ENCODE data around the gene EFR3B. TPM values are rescaled to one million over a fixed set of nuclear protein-coding genes. Genes with fewer than 3 reads are reported as not detected.
"Not testable (repeated sequence)": the region's sequence is repeated elsewhere in the genome, so short reads cannot be mapped to it uniquely, and the experiment has no call there.

The EFR3B gene
- polyA plus RNA-seq, 3 donors from 2014 or later, result 0.08 TPM; not detected in 2

GRCh38 chr2:25109822-25110221 lies 67.9 kb downstream of the EFR3B start:
- Mint-ChIP-seq H3K4me1 (no peaks in the 10 kb centered on the region), H3K27ac (no peak overlapping the region), H3K27me3 (ENCODE audit: low read depth in 3 of 3) (peaks cover 0 to 3% (median 0%) of the 10 kb centered on the region in 3 donors), H3K9me3 (no peaks in the 10 kb centered on the region), H3K4me3 (no peak overlapping the region), H3K36me3 (no peaks in the 10 kb centered on the region)
- DNase-seq, result no peak

DNA sequence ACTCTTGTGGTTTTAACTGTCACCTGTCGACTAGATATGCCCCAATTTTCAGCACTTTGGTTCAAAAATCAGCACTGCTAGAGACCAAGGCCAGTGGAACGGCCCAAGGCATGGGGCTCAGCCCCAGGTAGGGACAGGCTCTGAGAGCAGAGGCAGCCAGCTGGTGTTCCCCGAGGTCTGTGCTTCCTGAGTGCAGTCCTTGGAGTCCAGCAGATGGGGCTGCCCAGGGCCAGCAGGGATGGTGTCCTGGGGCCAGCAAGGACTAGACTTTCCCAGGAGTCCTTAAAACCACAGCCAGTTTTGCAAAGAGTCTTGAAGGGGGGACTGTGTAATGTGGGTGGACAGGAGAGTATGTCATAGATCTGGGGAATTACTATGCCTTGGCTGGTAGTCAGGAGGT lies 70.2 kb downstream of the EFR3B start:
- Mint-ChIP-seq H3K27me3 (ENCODE audit: low read depth in 3 of 3) (no peaks in the 10 kb centered on the region), H3K36me3 (no peaks in the 10 kb centered on the region), H3K4me3 (no peak overlapping the region), H3K9me3 (no peaks in the 10 kb centered on the region), H3K4me1 (no peaks in the 10 kb centered on the region), H3K27ac (no peak overlapping the region)
- DNase-seq, result no peak

DNA sequence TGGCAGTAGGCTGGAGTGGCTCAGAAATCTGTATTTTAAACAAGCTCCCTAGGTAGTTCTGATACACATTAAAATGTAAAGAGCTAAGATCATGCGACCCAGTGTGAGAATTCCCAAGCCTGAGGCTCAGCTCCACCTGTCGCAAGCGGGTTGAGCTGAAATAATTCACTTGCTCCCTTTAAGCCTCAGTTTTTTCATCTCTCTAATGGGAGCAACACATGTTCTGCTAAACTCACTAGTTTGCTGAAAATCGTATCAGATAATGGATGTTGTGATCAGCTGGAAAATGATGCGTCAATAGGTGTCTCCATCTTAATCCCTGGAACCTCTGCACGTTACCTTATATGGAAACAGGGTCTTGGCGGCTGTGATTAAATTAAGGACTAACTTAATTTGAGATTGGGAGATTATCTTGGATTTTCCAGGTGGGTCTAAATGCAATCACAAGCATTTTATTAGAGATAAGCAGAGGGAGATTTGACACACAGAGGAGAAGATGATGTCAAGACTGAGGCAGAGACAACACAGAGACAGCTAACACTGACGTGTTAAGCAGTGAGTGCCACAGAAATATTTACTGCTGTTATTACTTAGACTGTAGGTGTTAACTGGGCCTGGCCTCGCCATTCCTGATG lies 73.5 kb downstream of the EFR3B start:
- H3K27me3 Mint-ChIP-seq (ENCODE audit: low read depth in 3 of 3), result peaks cover 0 to 5% (median 2%) of the 10 kb centered on the region in 3 donors
- no peaks in the 10 kb centered on the region for H3K4me1 Mint-ChIP-seq
- no peak overlapping the region for H3K27ac Mint-ChIP-seq
- no peaks in the 10 kb centered on the region for H3K36me3 Mint-ChIP-seq
- H3K4me3 Mint-ChIP-seq, result no peak overlapping the region
- H3K9me3 Mint-ChIP-seq, result no peaks in the 10 kb centered on the region
- DNase-seq, result no peak

DNA sequence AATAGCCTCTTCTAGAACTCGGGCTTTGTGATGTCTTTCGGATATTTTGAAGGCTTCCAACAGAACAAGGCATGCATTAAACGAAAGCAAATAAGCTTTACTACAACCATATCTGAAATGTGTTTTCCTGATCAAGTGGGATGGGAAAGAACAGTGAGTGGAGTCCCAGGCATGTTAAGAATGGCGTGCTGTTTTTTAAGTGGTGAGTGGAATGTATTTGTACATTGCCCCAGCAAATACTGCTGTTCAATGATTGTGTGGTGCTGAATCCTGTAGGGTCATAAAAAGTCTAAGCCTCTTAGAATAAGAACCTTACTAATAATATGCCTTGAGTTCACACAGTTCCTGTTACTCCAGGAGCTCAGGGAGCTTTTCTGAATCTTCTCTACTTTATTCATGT lies 74.0 kb downstream of the EFR3B start:
- peaks cover 0 to 5% (median 2%) of the 10 kb centered on the region in 3 donors for H3K27me3 Mint-ChIP-seq (ENCODE audit: low read depth in 3 of 3)

GRCh38 chr2:25116956-25117355 lies 75.1 kb downstream of the EFR3B start:
- H3K36me3 Mint-ChIP-seq, result no peaks in the 10 kb centered on the region
- no peak overlapping the region for H3K27ac Mint-ChIP-seq
- H3K9me3 Mint-ChIP-seq, result no peaks in the 10 kb centered on the region
- H3K27me3 Mint-ChIP-seq (ENCODE audit: low read depth in 3 of 3), result peaks cover 0 to 5% (median 2%) of the 10 kb centered on the region in 3 donors
- DNase-seq, result no peak
- H3K4me1 Mint-ChIP-seq, result no peaks in the 10 kb centered on the region
- no peak overlapping the region for H3K4me3 Mint-ChIP-seq

More for the DNA sequence above, 74.0 kb downstream of the EFR3B start:
- H3K4me1 Mint-ChIP-seq, result no peaks in the 10 kb centered on the region
- H3K4me3 Mint-ChIP-seq, result no peak overlapping the region
- no peak for DNase-seq
- H3K27ac Mint-ChIP-seq, result no peak overlapping the region
- no peaks in the 10 kb centered on the region for H3K36me3 Mint-ChIP-seq
- no peaks in the 10 kb centered on the region for H3K9me3 Mint-ChIP-seq

DNA sequence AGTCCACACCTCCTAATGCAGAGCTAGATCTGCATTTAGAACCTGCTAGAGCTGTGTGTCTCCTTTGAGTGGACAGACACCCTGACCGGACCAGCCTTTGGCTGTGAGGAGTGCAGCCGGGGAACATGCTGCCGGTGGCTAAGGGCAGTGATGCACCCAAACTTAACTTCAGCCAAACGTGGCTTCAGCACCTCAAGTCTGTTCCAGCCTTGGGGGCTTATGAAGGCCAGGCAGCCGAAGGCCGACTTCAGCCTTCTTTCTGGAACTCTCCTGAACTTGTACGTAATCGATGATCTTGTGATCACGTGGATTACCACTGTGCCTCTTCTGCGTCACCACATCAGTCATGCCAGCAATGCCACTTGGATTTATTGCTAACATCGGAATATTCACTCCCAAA lies 77.4 kb downstream of the EFR3B start:
- H3K36me3 Mint-ChIP-seq, result no peaks in the 10 kb centered on the region
- no peaks in the 10 kb centered on the region for H3K9me3 Mint-ChIP-seq
- peaks cover 3 to 7% of the 10 kb centered on the region in 2 donors for H3K4me1 Mint-ChIP-seq
- no peak for DNase-seq
- H3K4me3 Mint-ChIP-seq, result no peak overlapping the region
- no peak overlapping the region for H3K27ac Mint-ChIP-seq
- peaks cover 1 to 5% (median 2%) of the 10 kb centered on the region in 3 donors for H3K27me3 Mint-ChIP-seq (ENCODE audit: low read depth in 3 of 3)

DNA sequence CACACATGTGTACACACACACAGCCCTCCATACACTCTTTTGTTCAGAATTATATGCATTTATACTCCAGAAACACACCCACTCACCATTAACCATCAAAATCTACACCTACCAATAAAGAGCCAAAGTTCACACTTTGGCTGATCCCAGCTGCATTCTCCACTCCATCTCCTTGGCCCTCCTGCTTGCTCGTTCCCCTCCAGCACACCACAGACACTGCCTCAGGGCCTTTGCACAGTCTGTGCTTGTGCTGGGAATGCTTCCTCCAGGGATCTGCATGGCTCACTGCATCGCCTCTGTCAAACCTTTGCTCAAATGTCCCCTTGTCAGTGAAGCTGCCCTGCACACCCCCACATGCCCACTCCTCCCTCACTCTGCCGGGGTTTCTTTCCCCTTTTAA lies 80.5 kb downstream of the EFR3B start:
- H3K36me3 Mint-ChIP-seq, result no peaks in the 10 kb centered on the region
- H3K4me1 Mint-ChIP-seq, result peaks cover 3 to 7% of the 10 kb centered on the region in 2 donors
- no peaks in the 10 kb centered on the region for H3K9me3 Mint-ChIP-seq
- no peak for DNase-seq
- H3K27me3 Mint-ChIP-seq (ENCODE audit: low read depth in 3 of 3), result peaks cover 1 to 5% (median 4%) of the 10 kb centered on the region in 3 donors
- H3K4me3 Mint-ChIP-seq, result no peak overlapping the region
- H3K27ac Mint-ChIP-seq, result no peak overlapping the region

GRCh38 chr2:25123682-25124081 lies 81.8 kb downstream of the EFR3B start:
- no peak overlapping the region for H3K4me3 Mint-ChIP-seq
- no peak overlapping the region for H3K27ac Mint-ChIP-seq
- peaks cover 0 to 2% (median 1%) of the 10 kb centered on the region in 3 donors for H3K27me3 Mint-ChIP-seq (ENCODE audit: low read depth in 3 of 3)
- H3K36me3 Mint-ChIP-seq, result no peaks in the 10 kb centered on the region
- DNase-seq, result no peak
- no peaks in the 10 kb centered on the region for H3K9me3 Mint-ChIP-seq
- H3K4me1 Mint-ChIP-seq, result peaks cover 3 to 7% of the 10 kb centered on the region in 2 donors

DNA sequence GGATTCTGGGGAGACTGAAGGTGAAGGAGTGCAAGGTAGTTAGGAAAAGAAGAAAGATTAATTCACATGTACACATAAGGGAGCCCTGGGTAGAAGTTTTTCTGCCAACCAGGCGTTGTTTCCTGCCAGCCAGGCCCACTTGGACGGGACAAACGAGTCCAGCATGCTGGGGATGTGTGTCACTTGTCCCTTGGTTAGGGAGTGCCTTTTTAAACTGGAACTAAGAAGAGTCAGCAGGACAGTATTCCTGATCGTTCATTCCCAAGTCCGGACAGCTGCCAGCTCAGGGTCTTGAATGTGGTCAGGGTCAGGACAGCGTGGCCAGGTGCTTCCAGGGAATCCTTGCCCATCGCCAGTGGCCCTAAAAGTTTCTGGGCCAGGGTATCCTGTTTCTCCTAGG lies 83.3 kb downstream of the EFR3B start:
- no peak overlapping the region for H3K27ac Mint-ChIP-seq

DNA sequence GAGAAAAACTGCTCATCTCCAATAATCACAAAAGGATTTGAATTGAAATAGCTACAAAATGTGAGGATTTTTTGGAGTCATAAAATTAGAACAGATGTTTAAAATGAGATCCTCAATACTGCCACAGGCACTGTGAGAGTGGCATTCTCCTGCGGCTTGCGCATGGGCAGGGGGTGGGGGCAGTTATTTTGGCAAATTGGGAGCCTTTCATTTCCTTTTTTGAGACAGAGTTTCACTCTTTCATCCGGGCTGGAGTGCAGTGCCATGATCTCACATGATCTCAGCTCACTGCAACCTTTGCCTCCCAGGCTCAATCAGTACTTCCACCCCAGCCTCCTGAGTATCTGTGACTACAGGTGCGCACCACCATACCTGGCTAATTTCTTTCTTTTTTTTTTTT lies 84.1 kb downstream of the EFR3B start:
- Mint-ChIP-seq H3K4me1 (peaks cover 10 to 17% of the 10 kb centered on the region in 2 donors), H3K4me3 (no peak overlapping the region), H3K27me3 (ENCODE audit: low read depth in 3 of 3) (peaks cover 3 to 5% (median 4%) of the 10 kb centered on the region in 3 donors), H3K27ac (no peak overlapping the region), H3K36me3 (no peaks in the 10 kb centered on the region), H3K9me3 (no peaks in the 10 kb centered on the region)
- no peak for DNase-seq

More for the DNA sequence above, 83.3 kb downstream of the EFR3B start:
- peaks cover 8 to 17% of the 10 kb centered on the region in 2 donors for H3K4me1 Mint-ChIP-seq
- no peaks in the 10 kb centered on the region for H3K36me3 Mint-ChIP-seq
- no peak for DNase-seq
- H3K9me3 Mint-ChIP-seq, result no peaks in the 10 kb centered on the region
- peaks cover 1 to 5% (median 2%) of the 10 kb centered on the region in 3 donors for H3K27me3 Mint-ChIP-seq (ENCODE audit: low read depth in 3 of 3)
- no peak overlapping the region for H3K4me3 Mint-ChIP-seq

- H3K9me3 Mint-ChIP-seq; H3K36me3 Mint-ChIP-seq; H3K27me3 Mint-ChIP-seq (ENCODE audit: low read depth in 3 of 3); DNase-seq; H3K4me3 Mint-ChIP-seq; H3K27ac Mint-ChIP-seq: not testable (repeated sequence)
- peaks cover 15 to 17% of the 10 kb centered on the region in 2 donors for H3K4me1 Mint-ChIP-seq
These were observed 85.2 kb downstream of the EFR3B start for GRCh38 chr2:25127071-25127470.

- H3K4me3 Mint-ChIP-seq, result no peak overlapping the region
- H3K36me3 Mint-ChIP-seq, result no peaks in the 10 kb centered on the region
- no peak overlapping the region for H3K27ac Mint-ChIP-seq
- peaks cover 16 to 17% of the 10 kb centered on the region in 2 donors for H3K4me1 Mint-ChIP-seq
- peaks cover 4 to 7% (median 5%) of the 10 kb centered on the region in 3 donors for H3K27me3 Mint-ChIP-seq (ENCODE audit: low read depth in 3 of 3)
- no peaks in the 10 kb centered on the region for H3K9me3 Mint-ChIP-seq
- no peak for DNase-seq
These were observed 85.8 kb downstream of the EFR3B start for GRCh38 chr2:25127646-25128045.

- Mint-ChIP-seq H3K4me3 (no peak overlapping the region), H3K9me3 (peaks cover 0 to 3% (median 0%) of the 10 kb centered on the region in 6 donors), H3K27ac (no peak overlapping the region), H3K36me3 (no peaks in the 10 kb centered on the region), H3K4me1 (peaks cover 10 to 13% of the 10 kb centered on the region in 2 donors), H3K27me3 (ENCODE audit: low read depth in 3 of 3) (peaks cover 3 to 22% (median 14%) of the 10 kb centered on the region in 3 donors)
- no peak for DNase-seq
These were observed 88.1 kb downstream of the EFR3B start for GRCh38 chr2:25129901-25130520.

- Mint-ChIP-seq H3K9me3 (peaks cover 0 to 3% (median 0%) of the 10 kb centered on the region in 6 donors), H3K4me1 (peaks cover 10 to 13% of the 10 kb centered on the region in 2 donors), H3K27ac (no peak overlapping the region), H3K36me3 (no peaks in the 10 kb centered on the region), H3K4me3 (peak overlapping the region in 3 of 5 donors; percentile 32 to 48 (median 39)), H3K27me3 (ENCODE audit: low read depth in 3 of 3) (peaks cover 3 to 30% (median 16%) of the 10 kb centered on the region in 3 donors)
- no peak for DNase-seq
These were observed 89.3 kb downstream of the EFR3B start for GRCh38 chr2:25131253-25131566.

Data from immature natural killer cell (primary cell).